Esophagus muscularis mucosa (tissue), 4 donors: ENCODE measurements around the gene SPSB3.

Experiments used
- EP300 ChIP-seq: sonication (generic); formaldehyde crosslinking; IDR thresholded peaks from one replicate; pipeline ENCODE4 v1.6.1; 2017; ENCODE audit warnings: antibody characterized with exemption
- POLR2A ChIP-seq: fragments of 450-650 bp; IDR thresholded peaks from one replicate; pipeline ENCODE4 v1.6.1; 2017; ENCODE audit warnings: antibody characterized with exemption, moderate library complexity, mild to moderate bottlenecking, low read depth
- POLR2AphosphoS5 ChIP-seq, 2 donors: sonication (generic); formaldehyde crosslinking; IDR thresholded peaks; one replicate each; pipeline ENCODE4 v1.6.1; 2017; ENCODE audit warnings: antibody characterized with exemption in 2 of 2
- TF ChIP-seq, protein P1 (sequence below), 3 experiments: fragments of 200-600 bp in 2 of 3; fragments of 450-650 bp in 1 of 3; sonication (generic) in 2 of 3; IDR thresholded peaks; one replicate each; pipeline ENCODE4 v1.5.1; 2017 to 2019; ENCODE audit warnings: antibody characterized with exemption in 3 of 3, mild to moderate bottlenecking in 2 of 3, moderate library complexity in 1 of 3

DNA sequence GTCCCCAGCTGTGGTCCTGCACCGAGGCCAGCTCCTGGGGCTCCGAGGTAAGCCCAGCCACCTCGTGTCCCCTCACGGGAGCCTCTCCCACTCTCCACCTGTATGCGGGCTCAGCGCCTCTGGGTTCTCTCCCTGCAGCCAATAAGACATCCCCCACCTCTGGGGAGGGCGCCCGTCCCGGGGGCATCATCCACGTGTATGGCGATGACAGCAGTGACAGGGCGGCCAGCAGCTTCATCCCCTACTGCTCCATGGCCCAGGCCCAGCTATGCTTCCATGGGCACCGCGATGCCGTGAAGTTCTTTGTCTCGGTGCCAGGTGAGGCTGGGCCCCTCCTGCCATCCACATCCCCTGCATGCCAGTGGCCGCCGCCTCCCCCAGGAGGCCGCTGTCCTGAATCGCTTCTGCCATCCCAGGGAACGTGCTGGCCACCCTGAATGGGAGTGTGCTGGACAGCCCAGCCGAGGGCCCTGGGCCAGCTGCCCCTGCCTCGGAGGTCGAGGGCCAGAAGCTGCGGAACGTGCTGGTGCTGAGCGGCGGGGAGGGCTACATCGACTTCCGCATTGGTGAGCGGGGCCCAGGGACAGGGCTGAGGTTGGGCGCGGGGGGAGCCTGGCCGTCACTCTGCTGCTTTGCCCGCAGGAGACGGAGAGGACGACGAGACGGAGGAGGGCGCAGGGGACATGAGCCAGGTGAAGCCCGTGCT is 14.2 kb downstream of the SPSB3 start:
- TF ChIP-seq, protein P1, sequence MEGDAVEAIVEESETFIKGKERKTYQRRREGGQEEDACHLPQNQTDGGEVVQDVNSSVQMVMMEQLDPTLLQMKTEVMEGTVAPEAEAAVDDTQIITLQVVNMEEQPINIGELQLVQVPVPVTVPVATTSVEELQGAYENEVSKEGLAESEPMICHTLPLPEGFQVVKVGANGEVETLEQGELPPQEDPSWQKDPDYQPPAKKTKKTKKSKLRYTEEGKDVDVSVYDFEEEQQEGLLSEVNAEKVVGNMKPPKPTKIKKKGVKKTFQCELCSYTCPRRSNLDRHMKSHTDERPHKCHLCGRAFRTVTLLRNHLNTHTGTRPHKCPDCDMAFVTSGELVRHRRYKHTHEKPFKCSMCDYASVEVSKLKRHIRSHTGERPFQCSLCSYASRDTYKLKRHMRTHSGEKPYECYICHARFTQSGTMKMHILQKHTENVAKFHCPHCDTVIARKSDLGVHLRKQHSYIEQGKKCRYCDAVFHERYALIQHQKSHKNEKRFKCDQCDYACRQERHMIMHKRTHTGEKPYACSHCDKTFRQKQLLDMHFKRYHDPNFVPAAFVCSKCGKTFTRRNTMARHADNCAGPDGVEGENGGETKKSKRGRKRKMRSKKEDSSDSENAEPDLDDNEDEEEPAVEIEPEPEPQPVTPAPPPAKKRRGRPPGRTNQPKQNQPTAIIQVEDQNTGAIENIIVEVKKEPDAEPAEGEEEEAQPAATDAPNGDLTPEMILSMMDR (IDR thresholded peaks at IDR 0.05): no peak
- TF ChIP-seq POLR2A (no peak), POLR2AphosphoS5 (IDR thresholded peaks at IDR 0.05) (no peak), EP300 (no peak)
